ENCODE measurements around the gene ZBTB7C.

DNA sequence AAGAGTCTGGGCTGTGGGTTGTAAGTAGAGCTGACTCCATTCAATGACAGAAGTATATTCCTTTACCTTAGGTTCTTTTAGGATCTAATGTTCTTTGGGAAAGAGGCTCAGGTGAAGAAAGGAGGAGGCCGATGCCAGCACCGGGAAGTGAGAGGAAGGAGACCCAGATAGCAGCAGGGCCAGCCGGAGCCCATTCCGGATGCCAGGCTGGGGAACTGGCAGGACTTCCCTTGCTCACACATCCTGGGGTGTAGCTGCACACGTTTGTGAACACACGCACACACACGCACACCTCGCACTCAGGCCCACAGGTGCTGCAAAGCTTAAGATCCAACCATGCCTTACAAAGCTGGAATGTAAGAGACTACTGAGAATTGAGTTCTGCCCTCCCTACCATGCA is 383.0 kb downstream of the ZBTB7C start:
- TF ChIP-seq EZH2 (IDR thresholded peaks at IDR 0.05; ENCODE audit: borderline replicate concordance, insufficient read depth, low read depth, low read length, poor library complexity, severe bottlenecking), result no peak
- TF ChIP-seq, protein P1, sequence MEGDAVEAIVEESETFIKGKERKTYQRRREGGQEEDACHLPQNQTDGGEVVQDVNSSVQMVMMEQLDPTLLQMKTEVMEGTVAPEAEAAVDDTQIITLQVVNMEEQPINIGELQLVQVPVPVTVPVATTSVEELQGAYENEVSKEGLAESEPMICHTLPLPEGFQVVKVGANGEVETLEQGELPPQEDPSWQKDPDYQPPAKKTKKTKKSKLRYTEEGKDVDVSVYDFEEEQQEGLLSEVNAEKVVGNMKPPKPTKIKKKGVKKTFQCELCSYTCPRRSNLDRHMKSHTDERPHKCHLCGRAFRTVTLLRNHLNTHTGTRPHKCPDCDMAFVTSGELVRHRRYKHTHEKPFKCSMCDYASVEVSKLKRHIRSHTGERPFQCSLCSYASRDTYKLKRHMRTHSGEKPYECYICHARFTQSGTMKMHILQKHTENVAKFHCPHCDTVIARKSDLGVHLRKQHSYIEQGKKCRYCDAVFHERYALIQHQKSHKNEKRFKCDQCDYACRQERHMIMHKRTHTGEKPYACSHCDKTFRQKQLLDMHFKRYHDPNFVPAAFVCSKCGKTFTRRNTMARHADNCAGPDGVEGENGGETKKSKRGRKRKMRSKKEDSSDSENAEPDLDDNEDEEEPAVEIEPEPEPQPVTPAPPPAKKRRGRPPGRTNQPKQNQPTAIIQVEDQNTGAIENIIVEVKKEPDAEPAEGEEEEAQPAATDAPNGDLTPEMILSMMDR (IDR thresholded peaks at IDR 0.05), result no peak

Data from B cell (primary cell).